Calu3 (cell line): Measurements from ENCODE around the gene BRPF3. TPM values are rescaled to one million over a fixed set of nuclear protein-coding genes. Genes with fewer than 3 reads are reported as not detected.

Source experiments
- BruUV-seq: library from RNA; stranded (reverse); fragments of 400-500 nt; replicated peaks from 2 replicates; lab custom pipeline; 2021; lab: Mats Ljungman, UMichigan
- CTCF ChIA-PET: fragments of 300-600 bp; sonication (Branson Sonifier 250); formaldehyde crosslinking; loops from one replicate; lab custom pipeline; 2022; ENCODE audit warnings: antibody characterized with exemption; lab: Charles Lee
- DNase-seq: peaks from one replicate; pipeline ENCODE4 v3.0.0; 2022
- H3K27ac Mint-ChIP-seq: one replicate; pipeline ENCODE4 v1.8.0; 2022; ENCODE audit warnings: mixed read lengths; ENCODE audit not compliant: unreplicated experiment
- H3K27me3 Mint-ChIP-seq: one replicate; pipeline ENCODE4 v1.8.0; 2022; ENCODE audit warnings: mixed read lengths; ENCODE audit not compliant: unreplicated experiment
- H3K36me3 Mint-ChIP-seq: one replicate; pipeline ENCODE4 v1.8.0; 2022; ENCODE audit warnings: mild to moderate bottlenecking, moderate library complexity, mixed read lengths; ENCODE audit not compliant: insufficient read depth, unreplicated experiment
- H3K4me1 Mint-ChIP-seq: one replicate; pipeline ENCODE4 v1.8.0; 2022; ENCODE audit warnings: mild to moderate bottlenecking, low read depth, mixed read lengths; ENCODE audit not compliant: unreplicated experiment
- H3K4me3 Mint-ChIP-seq: one replicate; pipeline ENCODE4 v1.8.0; 2022; ENCODE audit warnings: mild to moderate bottlenecking, low read depth, moderate library complexity, mixed read lengths; ENCODE audit not compliant: unreplicated experiment
- H3K9me3 Mint-ChIP-seq: one replicate; pipeline ENCODE4 v1.8.0; 2022; ENCODE audit warnings: low read depth, mixed read lengths; ENCODE audit not compliant: unreplicated experiment
- intact Hi-C: fragments of 100-400 bp; cut with micrococcal nuclease; formaldehyde crosslinking; loops from one replicate; pipeline ENCODE4 v1.10.0; 2022; ENCODE audit not compliant: unreplicated experiment
- total RNA-seq: library from RNA; stranded (reverse); gene quantifications from 2 replicates; pipeline ENCODE4 v1.2.3, GENCODE V29; 2022
- TF ChIP-seq, protein P1 (sequence below): fragments of 200-600 bp; IDR thresholded peaks from one replicate; pipeline ENCODE4 v1.8.0; 2022; ENCODE audit warnings: antibody characterized with exemption; ENCODE audit not compliant: unreplicated experiment

BRPF3 gene
- total RNA-seq, 1 experiment from 2014 or later: 49.1 TPM

DNA sequence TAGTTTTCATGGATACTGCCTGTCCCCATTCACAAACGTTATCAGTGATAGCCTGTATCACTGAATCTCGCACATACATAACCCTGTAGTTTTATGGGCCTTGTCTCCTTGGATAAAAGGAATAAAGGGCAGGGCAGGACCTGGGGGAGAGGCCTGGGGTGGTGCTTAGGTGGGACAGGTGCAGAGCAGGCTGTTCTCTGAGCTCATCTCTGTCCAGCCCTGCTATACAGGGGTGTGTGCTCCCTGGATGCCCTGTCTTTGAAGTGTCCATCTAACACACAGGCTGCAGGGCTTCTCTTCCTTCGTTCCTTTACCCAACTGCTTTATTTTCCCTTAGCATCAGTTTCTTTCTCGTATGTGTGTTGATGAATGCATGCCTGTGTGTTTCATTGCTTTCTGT lies 26.4 kb downstream of the BRPF3 start:
- no peak overlapping the region for H3K4me3 Mint-ChIP-seq
- no peak overlapping the region for H3K27ac Mint-ChIP-seq
- DNase-seq: no peak
- peaks cover 42% of the 10 kb centered on the region for H3K36me3 Mint-ChIP-seq
- no TSS peak for BruUV-seq
- no peaks in the 10 kb centered on the region for H3K4me1 Mint-ChIP-seq
- TF ChIP-seq, protein P1, sequence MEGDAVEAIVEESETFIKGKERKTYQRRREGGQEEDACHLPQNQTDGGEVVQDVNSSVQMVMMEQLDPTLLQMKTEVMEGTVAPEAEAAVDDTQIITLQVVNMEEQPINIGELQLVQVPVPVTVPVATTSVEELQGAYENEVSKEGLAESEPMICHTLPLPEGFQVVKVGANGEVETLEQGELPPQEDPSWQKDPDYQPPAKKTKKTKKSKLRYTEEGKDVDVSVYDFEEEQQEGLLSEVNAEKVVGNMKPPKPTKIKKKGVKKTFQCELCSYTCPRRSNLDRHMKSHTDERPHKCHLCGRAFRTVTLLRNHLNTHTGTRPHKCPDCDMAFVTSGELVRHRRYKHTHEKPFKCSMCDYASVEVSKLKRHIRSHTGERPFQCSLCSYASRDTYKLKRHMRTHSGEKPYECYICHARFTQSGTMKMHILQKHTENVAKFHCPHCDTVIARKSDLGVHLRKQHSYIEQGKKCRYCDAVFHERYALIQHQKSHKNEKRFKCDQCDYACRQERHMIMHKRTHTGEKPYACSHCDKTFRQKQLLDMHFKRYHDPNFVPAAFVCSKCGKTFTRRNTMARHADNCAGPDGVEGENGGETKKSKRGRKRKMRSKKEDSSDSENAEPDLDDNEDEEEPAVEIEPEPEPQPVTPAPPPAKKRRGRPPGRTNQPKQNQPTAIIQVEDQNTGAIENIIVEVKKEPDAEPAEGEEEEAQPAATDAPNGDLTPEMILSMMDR: no peak
- CTCF ChIA-PET: no interaction called here
- no peaks in the 10 kb centered on the region for H3K27me3 Mint-ChIP-seq
- no peaks in the 10 kb centered on the region for H3K9me3 Mint-ChIP-seq
- intact Hi-C loops: no loop called here

DNA sequence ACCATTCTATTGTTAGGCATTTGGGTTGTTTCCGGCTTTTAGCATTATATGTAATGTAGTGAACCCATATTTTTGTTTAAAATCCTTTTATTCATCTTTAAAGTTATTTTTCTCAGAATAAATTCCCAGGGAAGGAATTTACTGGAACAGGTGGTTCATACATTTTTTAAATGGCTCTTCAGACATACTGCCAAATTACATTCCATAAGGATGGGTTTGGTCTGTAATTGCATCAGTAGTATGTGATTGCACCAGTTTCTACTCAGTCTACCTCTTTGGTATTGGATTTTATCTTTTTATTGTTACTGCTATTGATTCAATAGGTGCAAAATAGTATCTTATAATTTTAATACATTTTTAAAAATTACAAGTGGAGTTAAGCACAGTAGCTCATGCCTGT lies 27.2 kb downstream of the BRPF3 start:
- Mint-ChIP-seq H3K36me3 (peaks cover 36% of the 10 kb centered on the region), H3K27me3 (no peaks in the 10 kb centered on the region), H3K9me3 (no peaks in the 10 kb centered on the region), H3K27ac (no peak overlapping the region), H3K4me1 (no peaks in the 10 kb centered on the region), H3K4me3 (no peak overlapping the region)
- DNase-seq: no peak
- TF ChIP-seq, protein P1: no peak
- no TSS peak for BruUV-seq
- intact Hi-C loops: no loop called here
- CTCF ChIA-PET: no interaction called here

DNA sequence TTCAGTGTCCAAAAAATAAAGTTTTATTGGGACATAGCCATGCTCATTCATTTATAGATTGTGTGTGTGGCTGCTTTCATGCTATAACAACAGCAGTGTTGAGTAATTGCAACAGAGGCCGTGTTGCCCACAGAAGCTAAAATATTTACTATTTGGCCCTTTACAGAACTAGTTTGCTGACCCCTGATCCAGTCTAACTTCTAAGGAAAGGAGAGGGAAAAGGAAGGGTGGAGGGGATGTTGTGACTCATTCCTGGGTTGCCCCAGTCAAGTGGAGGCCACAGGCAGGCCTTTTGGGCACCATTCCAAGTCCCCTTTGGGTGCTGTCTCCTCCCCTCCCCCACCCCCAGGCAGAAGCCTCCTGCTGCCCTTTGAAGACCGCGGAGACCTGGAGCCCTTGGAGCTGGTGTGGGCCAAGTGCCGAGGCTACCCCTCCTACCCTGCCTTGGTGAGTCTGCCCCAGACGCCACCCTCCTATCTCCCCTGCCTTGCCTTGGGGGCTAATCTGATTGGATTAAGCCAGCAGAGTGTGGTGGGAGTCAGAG lies 28.4 kb downstream of the BRPF3 start:
- BruUV-seq: no TSS peak
- Mint-ChIP-seq H3K9me3 (no peaks in the 10 kb centered on the region), H3K4me3 (no peak overlapping the region), H3K4me1 (no peaks in the 10 kb centered on the region), H3K27ac (no peak overlapping the region), H3K27me3 (no peaks in the 10 kb centered on the region), H3K36me3 (peaks cover 36% of the 10 kb centered on the region)
- TF ChIP-seq, protein P1: no peak
- intact Hi-C loops: no loop called here
- DNase-seq: no peak
- CTCF ChIA-PET: no interaction called here

DNA sequence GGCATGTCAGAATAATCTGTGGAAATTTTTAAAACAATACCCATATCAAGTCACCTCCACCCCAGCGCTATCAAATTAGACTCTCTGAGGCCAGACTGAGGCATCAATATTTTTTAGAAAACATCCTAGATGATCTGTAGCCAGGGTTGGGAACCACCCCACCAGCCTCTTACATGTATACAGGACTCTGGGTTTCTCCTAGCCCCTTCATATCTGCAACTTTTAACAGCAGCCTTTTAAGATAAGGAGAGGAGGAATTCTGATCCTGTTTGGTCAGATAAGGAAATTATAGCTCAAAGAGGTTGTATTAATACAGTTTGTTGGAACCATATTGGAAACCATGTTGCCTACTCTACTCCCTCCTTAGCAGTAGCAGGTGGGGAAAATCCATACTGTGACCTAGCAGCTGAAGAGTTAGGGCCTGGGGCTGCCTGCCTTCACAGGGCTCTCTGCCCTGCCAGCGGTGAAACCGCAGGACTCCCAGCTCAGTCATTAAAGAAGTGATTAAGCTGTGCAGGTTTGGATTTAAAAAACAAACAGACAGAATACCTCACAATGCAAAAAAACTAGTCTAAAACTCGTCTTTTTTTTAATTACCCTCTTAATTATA lies 30.0 kb downstream of the BRPF3 start:
- peaks cover 36% of the 10 kb centered on the region for H3K36me3 Mint-ChIP-seq
- H3K4me1 Mint-ChIP-seq: no peaks in the 10 kb centered on the region
- no peak for DNase-seq
- no TSS peak for BruUV-seq
- no peaks in the 10 kb centered on the region for H3K9me3 Mint-ChIP-seq
- no peak overlapping the region for H3K4me3 Mint-ChIP-seq
- intact Hi-C loops: no loop called here
- no peaks in the 10 kb centered on the region for H3K27me3 Mint-ChIP-seq
- no peak overlapping the region for H3K27ac Mint-ChIP-seq
- CTCF ChIA-PET: no interaction called here
- TF ChIP-seq, protein P1: no peak
